Measurements from ENCODE around the gene ABAT.

DNA sequence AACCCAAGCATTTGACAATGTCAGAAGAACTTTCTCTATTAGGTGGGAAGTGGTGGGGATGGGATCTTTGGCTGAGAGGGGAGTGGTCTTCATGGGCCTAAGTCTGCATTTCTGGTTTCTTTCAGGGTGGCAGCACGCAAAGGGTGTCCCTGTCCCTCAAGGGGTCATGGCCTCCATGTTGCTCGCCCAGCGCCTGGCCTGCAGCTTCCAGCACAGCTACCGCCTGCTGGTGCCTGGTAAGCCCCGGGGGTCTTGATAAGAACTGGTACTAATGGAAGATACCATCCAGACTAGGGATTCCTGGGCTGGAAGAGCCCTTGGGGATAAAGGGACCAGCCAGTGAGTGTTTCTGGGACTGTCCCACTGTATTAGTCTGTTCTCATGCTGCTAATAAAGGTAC, 61.2 kb downstream of the ABAT start:
- TF ChIP-seq POLR2A (IDR thresholded peaks at IDR 0.05) (no peak), CTCF (IDR thresholded peaks at IDR 0.05) (no peak), EP300 (IDR thresholded peaks at IDR 0.05) (no peak)

Data from tibial nerve (tissue), 4 donors.